Right atrium auricular region (tissue), 2 donors: ENCODE results near the gene PLCD3. TPM values are rescaled to one million over a fixed set of nuclear protein-coding genes. Genes with fewer than 3 reads are reported as not detected.

ENCODE experiments used
- DNase-seq: peaks from one replicate; pipeline ENCODE4 v3.0.0-alpha.2; 2019; ENCODE audit warnings: low spot score
- H3K27ac ChIP-seq, 2 donors: fragments of 200-600 bp; sonication (generic); 1 replicate in 1 of 2; 2 replicates in 1 of 2; pipeline ENCODE4 v1.5.1; 2016 to 2019
- H3K27me3 ChIP-seq, 2 donors: fragments of 200-600 bp; sonication (generic); one replicate each; pipeline versions ENCODE4 v1.5.1 to v1.6.0; 2017 to 2019
- H3K36me3 ChIP-seq: fragments of 200-600 bp; sonication (generic); one replicate; pipeline ENCODE4 v1.5.1; 2016
- H3K4me1 ChIP-seq, 2 donors: fragments of 200-600 bp; sonication (generic); one replicate each; pipeline versions ENCODE4 v1.5.1 to v1.6.0; 2017 to 2019
- H3K4me3 ChIP-seq, 2 donors: fragments of 200-600 bp; sonication (generic); 1 replicate in 1 of 2; 2 replicates in 1 of 2; pipeline ENCODE4 v1.5.1; 2017 to 2019; ENCODE audit warnings: mild to moderate bottlenecking in 1 of 2, moderate library complexity in 1 of 2
- H3K9me3 ChIP-seq, 2 donors: fragments of 200-600 bp; sonication (generic); one replicate each; pipeline ENCODE4 v1.5.1; 2019
- CTCF ChIP-seq, 2 donors: fragments of 200-600 bp; sonication (generic); IDR thresholded peaks; one replicate each; pipeline ENCODE4 v1.5.1; 2019; ENCODE audit warnings: antibody characterized with exemption in 2 of 2
- total RNA-seq, 2 donors: library from RNA; depleted of rRNA; stranded (reverse); fragments of >200 nt; gene quantifications; one replicate each; pipeline ENCODE4 v1.1.0, GENCODE V29; 2016

The PLCD3 gene
- total RNA-seq, 2 donors from 2014 or later: 102 to 156 TPM

DNA sequence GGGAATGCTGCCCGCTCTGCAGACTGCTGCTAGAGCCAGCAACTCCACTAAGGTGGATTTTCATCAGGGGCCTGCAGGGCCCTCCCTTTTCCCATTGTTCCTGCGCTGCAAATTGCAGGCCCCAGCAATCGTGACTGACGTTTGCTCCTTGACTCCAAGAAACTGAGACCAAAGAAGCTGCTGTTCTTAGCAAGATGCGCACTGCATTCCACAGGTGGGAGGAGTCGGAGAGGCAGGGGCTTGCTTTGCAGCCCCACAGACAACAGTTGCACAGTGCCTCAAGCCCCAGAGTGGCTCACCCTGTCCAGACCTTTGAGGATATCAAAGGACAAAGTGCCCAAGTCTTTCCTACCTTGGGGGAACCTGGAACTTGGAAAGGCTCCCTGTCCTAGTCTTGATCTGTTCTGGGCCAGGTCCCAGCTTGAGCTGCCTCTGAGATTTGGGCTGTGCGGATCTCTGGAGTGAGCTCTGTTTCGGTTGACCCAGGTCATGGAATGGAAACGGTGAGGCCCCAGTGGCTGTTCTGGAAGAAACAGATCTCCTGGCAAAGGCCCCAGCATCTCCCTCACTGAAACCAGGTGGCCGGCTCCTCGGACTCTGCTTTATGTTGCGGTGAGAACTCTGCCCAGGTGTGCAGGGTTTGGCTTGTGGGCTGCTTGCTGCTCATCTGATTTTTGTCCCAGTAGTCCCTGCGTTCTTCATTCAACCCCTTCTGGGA lies 24.9 kb downstream of the PLCD3 start:
- no peaks in the 10 kb centered on the region for H3K27me3 ChIP-seq
- peaks cover 0 to 89% of the 10 kb centered on the region in 2 donors for H3K4me1 ChIP-seq
- no peaks in the 10 kb centered on the region for H3K9me3 ChIP-seq
- no peak overlapping the region for H3K4me3 ChIP-seq
- no peak for DNase-seq
- no peak for TF ChIP-seq CTCF (IDR thresholded peaks at IDR 0.05)
- H3K36me3 ChIP-seq: peaks cover 70% of the 10 kb centered on the region
- peak overlapping the region in 1 of 2 donors; percentile 86 for H3K27ac ChIP-seq

DNA sequence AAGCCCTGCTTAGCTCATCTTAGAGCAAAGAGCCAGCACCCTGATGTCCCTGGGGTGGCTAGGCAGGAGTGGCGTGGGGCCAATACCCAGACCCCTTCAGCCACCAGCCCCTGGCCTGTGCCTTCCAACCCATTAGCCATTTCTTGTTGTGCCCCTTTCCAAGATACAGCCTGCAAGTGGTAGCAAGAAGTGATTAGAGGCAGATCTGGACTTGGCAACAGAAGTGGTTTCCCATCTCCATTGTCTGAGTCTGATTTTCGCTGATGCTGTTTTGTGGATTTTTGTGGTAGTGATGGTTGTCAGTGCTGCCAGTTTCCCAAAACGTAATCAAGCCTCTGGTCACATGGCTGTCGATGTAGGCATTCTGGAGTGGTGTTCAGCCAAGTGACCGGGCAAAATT lies 25.7 kb downstream of the PLCD3 start:
- Histone ChIP-seq H3K36me3 (peaks cover 76% of the 10 kb centered on the region), H3K9me3 (no peaks in the 10 kb centered on the region), H3K27me3 (no peaks in the 10 kb centered on the region), H3K4me3 (no peak overlapping the region), H3K27ac (peak overlapping the region in 1 of 2 donors; percentile 86), H3K4me1 (peaks cover 0 to 89% of the 10 kb centered on the region in 2 donors)
- no peak for TF ChIP-seq CTCF (IDR thresholded peaks at IDR 0.05)
- DNase-seq: no peak

- H3K4me1 ChIP-seq: peaks cover 0 to 84% of the 10 kb centered on the region in 2 donors
- H3K27ac ChIP-seq: peak overlapping the region in 1 of 2 donors; percentile 86
- no peak for DNase-seq
- H3K36me3 ChIP-seq: peaks cover 80% of the 10 kb centered on the region
- no peaks in the 10 kb centered on the region for H3K27me3 ChIP-seq
- H3K9me3 ChIP-seq: no peaks in the 10 kb centered on the region
- TF ChIP-seq CTCF (IDR thresholded peaks at IDR 0.05): no peak
- no peak overlapping the region for H3K4me3 ChIP-seq
Measured at GRCh38 chr17:45106096-45106495, 26.2 kb downstream of the PLCD3 start.

GRCh38 chr17:45104907-45105624 lies 27.2 kb downstream of the PLCD3 start:
- peak overlapping the region; percentile 72 to 87 for H3K27ac ChIP-seq
- TF ChIP-seq CTCF (IDR thresholded peaks at IDR 0.05): no peak
- no peaks in the 10 kb centered on the region for H3K27me3 ChIP-seq
- no peak overlapping the region for H3K4me3 ChIP-seq
- H3K36me3 ChIP-seq: peaks cover 88% of the 10 kb centered on the region
- DNase-seq: no peak
- H3K9me3 ChIP-seq: no peaks in the 10 kb centered on the region
- peaks cover 0 to 74% of the 10 kb centered on the region in 2 donors for H3K4me1 ChIP-seq

DNA sequence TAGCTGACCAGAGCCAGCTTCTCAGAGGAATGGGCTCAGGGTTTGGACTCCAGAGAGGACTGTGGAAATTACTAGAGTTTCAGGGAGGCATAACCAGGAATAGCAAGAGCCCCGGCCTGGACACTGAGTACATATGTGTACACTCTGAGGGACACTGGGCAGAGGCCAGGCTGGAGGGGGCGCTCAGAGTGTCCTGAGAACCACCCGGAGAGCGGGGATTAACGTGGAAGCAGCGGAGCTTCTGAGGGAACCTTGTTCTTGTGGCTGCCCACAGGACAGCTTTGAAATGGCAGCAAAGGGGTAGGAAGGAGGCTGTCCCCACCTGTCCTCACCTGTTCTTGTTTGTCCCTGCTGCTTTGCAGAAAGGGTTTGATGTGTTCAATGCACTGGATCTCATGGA lies 27.8 kb downstream of the PLCD3 start:
- peaks cover 0 to 68% of the 10 kb centered on the region in 2 donors for H3K4me1 ChIP-seq
- H3K27me3 ChIP-seq: no peaks in the 10 kb centered on the region
- H3K9me3 ChIP-seq: no peaks in the 10 kb centered on the region
- peaks cover 94% of the 10 kb centered on the region for H3K36me3 ChIP-seq
- H3K4me3 ChIP-seq: no peak overlapping the region
- peak overlapping the region; percentile 72 to 87 for H3K27ac ChIP-seq
- no peak for TF ChIP-seq CTCF (IDR thresholded peaks at IDR 0.05)
- DNase-seq: no peak
